ENCODE results near the gene PRUNE2. TPM values are rescaled to one million over a fixed set of nuclear protein-coding genes. Genes with fewer than 3 reads are reported as not detected.
"Not testable (repeated sequence)": the region's sequence is repeated elsewhere in the genome, so short reads cannot be mapped to it uniquely, and the experiment has no call there.

The PRUNE2 gene
- total RNA-seq, 1 donor from 2014 or later = 10.2 TPM

DNA sequence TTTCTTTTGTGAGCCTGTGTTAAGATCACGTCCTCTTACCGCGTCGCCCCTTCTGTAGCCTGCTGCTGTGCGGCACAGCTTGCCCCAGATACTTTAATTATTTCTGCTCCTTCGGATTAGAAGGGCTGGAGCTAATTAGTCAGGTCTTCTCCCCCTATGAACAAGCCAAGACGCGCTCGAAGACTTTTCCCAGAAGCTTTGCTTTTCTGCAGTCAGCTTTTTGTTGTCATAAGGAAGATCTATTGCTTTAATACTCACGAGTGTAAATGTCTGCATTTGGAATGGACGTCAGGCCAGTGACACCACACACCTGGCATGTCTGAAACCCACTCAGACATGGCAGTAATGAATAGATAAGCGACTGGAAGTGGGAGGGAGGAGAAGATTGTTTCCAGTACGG is 37.0 kb downstream of the PRUNE2 start:
- no peak for DNase-seq (ENCODE audit: low spot score in 2 of 2)
- no peak for FAIRE-seq

GRCh38 chr9:76866689-76867088 is 39.2 kb downstream of the PRUNE2 start:
- FAIRE-seq = no peak

DNA sequence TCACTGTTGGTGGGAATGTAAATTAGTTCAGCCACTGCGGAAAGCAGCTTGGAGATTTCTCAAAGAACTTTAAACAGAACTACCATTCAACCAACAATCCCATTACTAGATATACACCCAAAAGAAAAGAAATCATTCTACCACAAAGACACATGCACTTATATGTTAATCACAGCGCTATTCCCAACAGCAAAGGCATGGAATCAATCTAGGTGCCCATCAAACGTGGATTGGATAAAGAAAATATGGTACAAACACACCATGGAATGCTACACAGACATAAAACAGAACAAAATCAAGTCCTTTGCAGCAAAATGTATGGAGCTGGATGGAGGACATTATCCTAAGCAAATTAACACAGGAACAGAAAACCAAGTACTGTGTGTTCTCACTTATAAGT is 42.1 kb downstream of the PRUNE2 start:
- DNase-seq (ENCODE audit: low spot score in 2 of 2) (no peak), FAIRE-seq (no peak)

More at GRCh38 chr9:76866689-76867088, 39.2 kb downstream of the PRUNE2 start:
- no peak for DNase-seq (ENCODE audit: low spot score in 2 of 2)

GRCh38 chr9:76859860-76860259 is 46.1 kb downstream of the PRUNE2 start:
- FAIRE-seq = no peak

GRCh38 chr9:76858248-76858647 is 47.7 kb downstream of the PRUNE2 start:
- not testable (repeated sequence) for FAIRE-seq; DNase-seq (ENCODE audit: low spot score in 2 of 2)

More at GRCh38 chr9:76859860-76860259, 46.1 kb downstream of the PRUNE2 start:
- no peak for DNase-seq (ENCODE audit: low spot score in 2 of 2)

- no peak for FAIRE-seq
- no peak for DNase-seq (ENCODE audit: low spot score in 2 of 2)
These were observed 49.9 kb downstream of the PRUNE2 start for GRCh38 chr9:76856016-76856415.

DNA sequence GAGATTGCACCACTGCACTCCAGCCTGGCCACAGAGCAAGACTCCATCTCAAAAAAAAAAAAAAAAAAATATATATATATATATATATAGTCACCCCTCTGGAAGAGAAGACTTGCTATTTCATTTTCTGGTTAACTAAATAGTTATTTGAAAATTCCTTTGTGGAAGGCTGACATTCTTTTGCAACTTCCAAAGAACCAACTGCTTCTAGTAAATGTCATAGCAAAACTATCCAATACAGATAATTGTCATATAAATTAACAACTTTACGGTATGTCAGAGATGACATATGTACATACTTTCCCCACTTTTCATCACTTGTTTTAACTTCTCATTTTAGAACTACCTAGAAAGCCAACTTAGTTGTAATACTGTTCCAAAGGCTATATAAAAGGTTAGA is 50.9 kb downstream of the PRUNE2 start:
- FAIRE-seq (no peak), DNase-seq (ENCODE audit: low spot score in 2 of 2) (no peak)

- no peak for FAIRE-seq
These were observed 53.9 kb downstream of the PRUNE2 start for GRCh38 chr9:76852026-76852425.

DNA sequence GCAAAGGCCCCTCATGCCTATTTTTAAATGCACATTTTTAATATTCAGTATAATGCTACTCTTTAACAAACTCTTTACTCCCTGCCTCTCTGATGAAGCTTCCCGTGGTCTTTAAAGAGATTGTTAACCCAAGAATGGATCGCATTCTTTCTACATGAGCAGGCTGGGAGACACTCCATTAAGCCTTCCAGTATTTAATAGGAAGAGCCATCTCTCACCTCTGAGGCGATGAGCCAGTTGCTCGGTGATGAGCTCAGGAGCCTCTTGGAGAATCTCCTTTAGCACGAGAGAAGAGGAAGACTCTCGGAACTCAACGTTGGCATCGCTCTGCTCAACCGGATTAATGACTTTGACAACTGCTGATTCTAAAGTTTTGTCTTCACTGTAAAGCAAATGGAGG is 59.6 kb downstream of the PRUNE2 start:
- no peak for FAIRE-seq
- no peak for DNase-seq (ENCODE audit: low spot score in 2 of 2)

More at GRCh38 chr9:76852026-76852425, 53.9 kb downstream of the PRUNE2 start:
- no peak for DNase-seq (ENCODE audit: low spot score in 2 of 2)

DNA sequence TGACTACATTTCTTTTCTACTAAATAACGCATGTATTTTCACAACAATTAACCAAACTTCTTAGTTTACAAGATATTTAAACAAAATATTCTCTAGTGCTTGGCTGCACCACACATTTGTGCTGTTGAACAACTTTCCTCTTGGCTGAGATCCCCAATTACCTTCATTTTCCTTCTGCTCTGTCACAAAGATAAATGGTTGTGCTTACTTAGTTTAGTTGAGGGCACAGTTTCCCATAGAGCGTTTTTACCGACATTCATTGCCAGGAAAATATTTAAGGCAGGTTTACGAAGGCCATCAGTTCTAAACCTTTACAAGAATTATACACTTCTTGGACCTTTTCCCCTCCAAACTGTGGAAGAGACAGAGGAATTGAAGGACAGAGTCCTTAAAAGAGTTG is 60.7 kb downstream of the PRUNE2 start:
- FAIRE-seq (no peak), DNase-seq (ENCODE audit: low spot score in 2 of 2) (no peak)

GRCh38 chr9:76835571-76836283 is 70.2 kb downstream of the PRUNE2 start:
- no peak for FAIRE-seq
- peak in 1 of 2 donors; percentile 9 for DNase-seq (ENCODE audit: low spot score in 2 of 2)

GRCh38 chr9:76828447-76828846 is 77.5 kb downstream of the PRUNE2 start:
- DNase-seq (ENCODE audit: low spot score in 2 of 2) (no peak), FAIRE-seq (no peak)

DNA sequence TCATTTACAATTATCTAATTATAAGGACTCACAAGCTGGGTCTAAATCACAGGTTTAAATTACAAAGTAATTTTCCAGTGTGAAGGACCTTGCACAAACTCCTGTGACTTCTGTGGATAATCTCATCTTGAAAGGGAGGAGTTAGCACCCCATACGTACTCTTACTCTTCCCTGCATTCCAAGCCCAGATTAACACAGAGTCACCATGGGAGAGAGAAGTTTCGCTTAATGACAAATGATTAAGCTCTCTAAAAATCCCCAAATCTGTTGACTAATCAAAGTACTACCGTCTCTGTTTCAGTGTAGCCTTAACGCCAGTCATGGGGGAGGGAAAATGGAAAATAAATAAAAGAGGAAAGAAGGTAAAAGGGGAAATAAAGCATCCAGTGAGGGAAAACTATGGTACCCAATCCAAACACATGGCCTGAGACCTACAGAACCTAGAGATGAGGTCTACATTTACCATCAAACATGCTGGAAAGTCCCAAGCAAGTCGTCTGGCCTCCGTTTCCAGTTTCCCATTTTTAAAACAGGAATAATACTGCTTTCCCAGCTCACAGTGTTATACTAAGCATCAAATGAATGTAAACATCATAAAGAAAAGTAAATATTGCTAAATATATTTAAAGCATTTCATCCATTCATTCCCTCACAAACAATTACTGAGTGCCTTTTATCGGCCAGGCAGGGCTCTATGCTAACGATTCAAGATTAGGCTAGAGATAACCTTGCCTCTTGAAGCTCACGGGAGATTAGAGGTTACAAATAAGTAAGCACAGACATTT is 78.4 kb downstream of the PRUNE2 start:
- no peak for FAIRE-seq
- DNase-seq (ENCODE audit: low spot score in 2 of 2) = no peak

- no peak for FAIRE-seq
- no peak for DNase-seq (ENCODE audit: low spot score in 2 of 2)
These were observed 85.5 kb downstream of the PRUNE2 start for GRCh38 chr9:76820431-76820830.

DNA sequence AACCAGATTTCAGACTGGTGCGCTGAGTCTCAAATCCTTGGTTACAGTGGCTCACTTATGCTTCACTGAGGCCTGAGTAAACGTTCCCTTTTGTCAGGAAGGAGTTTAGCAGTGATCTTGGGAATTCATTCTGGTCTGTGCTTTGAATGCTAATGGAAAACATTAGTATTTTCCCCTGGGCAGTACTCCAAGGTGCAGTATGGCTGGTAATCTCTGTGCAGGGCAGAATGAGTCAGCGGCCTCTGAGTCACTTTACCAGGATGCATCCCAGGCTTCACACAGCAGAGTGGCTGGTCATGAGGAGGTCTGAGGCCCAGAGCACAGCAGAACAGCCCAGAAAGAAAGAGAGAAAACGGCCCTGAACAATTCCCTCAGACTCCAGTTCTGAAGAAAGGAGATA is 87.6 kb downstream of the PRUNE2 start:
- peak; percentile 24 for FAIRE-seq
- peak in 1 of 2 donors; percentile 12 for DNase-seq (ENCODE audit: low spot score in 2 of 2)

- DNase-seq (ENCODE audit: low spot score in 2 of 2) = no peak
- no peak for FAIRE-seq
These were observed 88.4 kb downstream of the PRUNE2 start for GRCh38 chr9:76817489-76817888.

DNA sequence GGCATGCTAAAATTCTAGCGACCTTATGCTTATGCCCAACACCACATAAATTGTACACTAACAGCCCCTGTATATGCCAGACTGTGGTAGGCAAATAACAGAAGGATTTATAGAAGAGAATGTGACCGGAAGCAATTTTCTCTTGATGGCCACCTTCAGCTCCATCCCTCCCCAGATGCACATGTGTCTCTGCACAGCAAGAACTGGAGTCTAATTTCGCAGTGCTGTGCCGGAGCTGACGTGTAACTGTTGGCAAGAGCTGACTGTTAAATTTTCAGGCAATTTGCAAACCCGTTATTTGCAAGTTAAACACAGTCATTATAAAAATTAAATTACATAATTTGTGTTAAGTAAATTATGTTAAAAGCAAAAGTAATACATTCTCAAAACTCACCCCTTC is 93.3 kb downstream of the PRUNE2 start:
- DNase-seq (ENCODE audit: low spot score in 2 of 2) (no peak), FAIRE-seq (no peak)

- peak; percentile 70 for FAIRE-seq
- DNase-seq (ENCODE audit: low spot score in 2 of 2) = no peak
These were observed 95.4 kb downstream of the PRUNE2 start for GRCh38 chr9:76810377-76810957.

DNA sequence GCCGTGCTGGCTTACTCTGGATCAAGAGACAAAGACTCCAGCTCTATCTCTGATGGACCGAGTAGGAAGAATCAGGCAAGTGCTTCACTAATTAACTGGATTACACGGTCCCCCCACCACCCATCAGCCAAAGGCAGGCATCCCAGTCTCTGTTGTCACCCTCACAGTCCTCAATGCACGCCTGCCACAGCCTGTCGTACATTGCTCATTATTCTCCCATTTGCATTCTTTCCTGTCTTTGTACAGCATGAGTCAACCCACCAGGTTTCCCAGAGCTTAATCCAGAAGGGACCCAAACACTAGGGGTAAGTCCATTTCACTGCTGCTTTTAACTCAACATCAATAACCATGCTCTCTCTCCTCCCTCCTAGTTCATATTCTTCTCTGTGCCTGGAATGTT is 97.3 kb downstream of the PRUNE2 start:
- DNase-seq (ENCODE audit: low spot score in 2 of 2) (peak in 1 of 2 donors; percentile 7), FAIRE-seq (no peak)

DNA sequence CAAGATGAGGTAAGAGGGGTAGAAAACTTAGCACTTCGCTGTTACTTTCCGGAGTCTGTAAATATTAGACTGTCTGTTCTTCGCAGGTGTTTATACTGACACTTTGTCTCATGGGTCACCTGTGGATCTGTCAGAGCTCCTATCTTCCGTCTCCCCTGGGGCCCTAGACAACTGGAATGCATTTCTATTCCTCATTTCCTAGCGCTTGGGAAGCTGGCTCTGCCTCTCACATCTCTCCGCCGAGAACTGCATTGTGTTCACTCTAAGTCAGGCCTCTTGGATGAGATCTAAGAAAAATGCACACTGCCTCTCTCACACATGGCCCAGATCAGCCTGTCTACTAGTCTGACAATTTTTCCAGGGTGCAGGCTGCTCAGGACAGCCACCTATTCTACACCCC is 102.2 kb downstream of the PRUNE2 start:
- FAIRE-seq (no peak), DNase-seq (ENCODE audit: low spot score in 2 of 2) (no peak)

GRCh38 chr9:76803083-76803482 is 102.8 kb downstream of the PRUNE2 start:
- FAIRE-seq = no peak
- DNase-seq (ENCODE audit: low spot score in 2 of 2) = no peak

Measured in frontal cortex (tissue), 4 donors.